SK-N-SH treated with all-trans-retinoic acid at 6 μM for 48 hours (cell line): ENCODE measurements around the gene PKP4.

Source experiments
- ATAC-seq: fragments of 200-7000 bp; cut with Tn5 transposase; 3 replicates; pipeline ENCODE4 v1.9.1; 2020; ENCODE audit warnings: mild to moderate bottlenecking, moderate library complexity
- ARNTL ChIP-seq: fragments of 450-650 bp; formaldehyde crosslinking; IDR thresholded peaks from 2 replicates; pipeline ENCODE4 v1.5.0; 2020; ENCODE audit warnings: low read depth, mild to moderate bottlenecking, moderate library complexity, borderline replicate concordance
- BACH2 ChIP-seq: fragments of 250-450 bp; sonication (Bioruptor Pico); IDR thresholded peaks from 2 replicates; pipeline ENCODE4 v1.9.0; 2021; ENCODE audit warnings: mild to moderate bottlenecking, borderline replicate concordance
- CREB5 ChIP-seq: fragments of 250-450 bp; sonication (Bioruptor Pico); IDR thresholded peaks from 2 replicates; pipeline ENCODE4 v1.5.1; 2020; ENCODE audit warnings: low read depth, mild to moderate bottlenecking, moderate library complexity
- CSDC2 ChIP-seq: fragments of 250-450 bp; sonication (Bioruptor Pico); IDR thresholded peaks from 2 replicates; pipeline ENCODE4 v1.5.0; 2020; ENCODE audit warnings: mild to moderate bottlenecking, moderate library complexity
- CSRNP3 ChIP-seq: fragments of 250-450 bp; sonication (Bioruptor Pico); IDR thresholded peaks from 2 replicates; pipeline ENCODE4 v1.5.1; 2021; ENCODE audit warnings: mild to moderate bottlenecking, moderate library complexity
- ESRRG ChIP-seq: fragments of 250-450 bp; sonication (Bioruptor Pico); IDR thresholded peaks from 2 replicates; pipeline ENCODE4 v1.6.1; 2021; ENCODE audit warnings: mild to moderate bottlenecking
- GLIS3 ChIP-seq: fragments of 250-450 bp; sonication (Bioruptor Pico); IDR thresholded peaks from 2 replicates; pipeline ENCODE4 v1.5.0; 2020; ENCODE audit warnings: mild to moderate bottlenecking, moderate library complexity
- ISL1 ChIP-seq: fragments of 250-450 bp; sonication (Bioruptor Pico); IDR thresholded peaks from 2 replicates; pipeline ENCODE4 v2.1.2; 2022; ENCODE audit warnings: mild to moderate bottlenecking, moderate library complexity
- OSR1 ChIP-seq: fragments of 250-450 bp; sonication (Bioruptor Pico); IDR thresholded peaks from 2 replicates; pipeline ENCODE4 v1.8.0; 2022; ENCODE audit warnings: moderate library complexity, mild to moderate bottlenecking, inconsistent platforms
- PATZ1 ChIP-seq: fragments of 250-450 bp; sonication (Bioruptor Pico); IDR thresholded peaks from 2 replicates; pipeline ENCODE4 v1.8.0; 2020; ENCODE audit warnings: mild to moderate bottlenecking, moderate library complexity, borderline replicate concordance
- POU6F1 ChIP-seq: fragments of 250-450 bp; sonication (Bioruptor Pico); IDR thresholded peaks from 2 replicates; pipeline ENCODE4 v1.8.0; 2021; ENCODE audit warnings: low read depth, mild to moderate bottlenecking, moderate library complexity, borderline replicate concordance
- RARB ChIP-seq: fragments of 250-450 bp; sonication (Bioruptor Pico); IDR thresholded peaks from 2 replicates; pipeline ENCODE4 v1.8.0; 2021; ENCODE audit warnings: mild to moderate bottlenecking, moderate library complexity
- SNAI2 ChIP-seq: fragments of 250-450 bp; sonication (Bioruptor Pico); IDR thresholded peaks from 2 replicates; pipeline ENCODE4 v1.5.0; 2020; ENCODE audit warnings: mild to moderate bottlenecking, moderate library complexity
- TCF4 ChIP-seq: fragments of 250-450 bp; sonication (Bioruptor Pico); IDR thresholded peaks from 2 replicates; pipeline ENCODE4 v1.8.0; 2021; ENCODE audit warnings: mild to moderate bottlenecking, moderate library complexity, borderline replicate concordance
- TOX ChIP-seq: fragments of 250-450 bp; sonication (Bioruptor Pico); IDR thresholded peaks from 2 replicates; pipeline ENCODE4 v1.8.0; 2021; ENCODE audit warnings: mild to moderate bottlenecking, moderate library complexity, borderline replicate concordance
- ZC3H10 ChIP-seq: fragments of 250-450 bp; sonication (Bioruptor Pico); IDR thresholded peaks from 2 replicates; pipeline ENCODE4 v1.5.1; 2021; ENCODE audit warnings: mild to moderate bottlenecking, moderate library complexity
- ZFP3 ChIP-seq: fragments of 250-450 bp; sonication (Bioruptor Pico); IDR thresholded peaks from 2 replicates; pipeline ENCODE4 v1.5.0; 2020; ENCODE audit warnings: mild to moderate bottlenecking, moderate library complexity
- ZFP30 ChIP-seq: fragments of 450-650 bp; formaldehyde crosslinking; IDR thresholded peaks from 2 replicates; pipeline ENCODE4 v1.5.0; 2022; ENCODE audit warnings: mild to moderate bottlenecking, moderate library complexity
- ZNF8 ChIP-seq: fragments of 450-650 bp; formaldehyde crosslinking; IDR thresholded peaks from 2 replicates; pipeline ENCODE4 v1.5.0; 2020; ENCODE audit warnings: mild to moderate bottlenecking, moderate library complexity

The PKP4 gene

GRCh38 chr2:158719403-158719802 is 262.7 kb downstream of the PKP4 start:
- no peak for ATAC-seq
- TF ChIP-seq GLIS3 (no peak), ZFP30 (CRISPR knock-in tag) (no peak), POU6F1 (CRISPR knock-in tag) (no peak), CSRNP3 (CRISPR knock-in tag) (no peak), TCF4 (CRISPR knock-in tag) (no peak), SNAI2 (CRISPR knock-in tag) (no peak), TOX (CRISPR knock-in tag) (no peak), ZC3H10 (no peak)

GRCh38 chr2:158722266-158723105 is 265.7 kb downstream of the PKP4 start:
- no peak for ATAC-seq
- TF ChIP-seq CSRNP3 (CRISPR knock-in tag), result no peak
- no peak for TF ChIP-seq TCF4 (CRISPR knock-in tag)
- TF ChIP-seq ISL1, result no peak
- no peak for TF ChIP-seq PATZ1 (CRISPR knock-in tag)
- TF ChIP-seq CSDC2 (CRISPR knock-in tag), result no peak
- no peak for TF ChIP-seq SNAI2 (CRISPR knock-in tag)
- no peak for TF ChIP-seq ZNF8 (CRISPR knock-in tag)
- no peak for TF ChIP-seq ZFP30 (CRISPR knock-in tag)
- TF ChIP-seq ARNTL (CRISPR knock-in tag), result no peak
- no peak for TF ChIP-seq POU6F1 (CRISPR knock-in tag)
- TF ChIP-seq ESRRG, result no peak
- TF ChIP-seq ZFP3, result no peak
- TF ChIP-seq TOX (CRISPR knock-in tag), result no peak

- no peak for ATAC-seq
- TF ChIP-seq PATZ1 (CRISPR knock-in tag), result no peak
- TF ChIP-seq ZC3H10, result no peak
- no peak for TF ChIP-seq ZFP30 (CRISPR knock-in tag)
- no peak for TF ChIP-seq BACH2 (CRISPR knock-in tag)
- TF ChIP-seq ISL1, result no peak
- no peak for TF ChIP-seq RARB (CRISPR knock-in tag)
- TF ChIP-seq ZFP3, result no peak
- TF ChIP-seq CSDC2 (CRISPR knock-in tag), result no peak
- TF ChIP-seq CREB5 (CRISPR knock-in tag), result no peak
- no peak for TF ChIP-seq OSR1
- no peak for TF ChIP-seq ESRRG
- TF ChIP-seq TOX (CRISPR knock-in tag), result no peak
- TF ChIP-seq CSRNP3 (CRISPR knock-in tag), result no peak
- TF ChIP-seq POU6F1 (CRISPR knock-in tag), result no peak
Measured at GRCh38 chr2:158723181-158723838, 266.6 kb downstream of the PKP4 start.
